Heart left ventricle (tissue), 16 donors: Measurements from ENCODE around the gene ZNF483. TPM values are rescaled to one million over a fixed set of nuclear protein-coding genes. Genes with fewer than 3 reads are reported as not detected.
A peak's percentile ranks its signal among the peaks of the same experiment; 100 is the strongest.

ENCODE experiments used
- ATAC-seq, 4 donors: fragments of 200-7000 bp; cut with Tn5 transposase; one replicate each; pipeline ENCODE4 v1.9.1; 2020 to 2022; ENCODE audit warnings: moderate library complexity in 4 of 4, mild to moderate bottlenecking in 3 of 4, moderate number of reproducible peaks in 1 of 4
- DNase-seq, 5 donors: peaks; one replicate each; pipeline ENCODE4 v3.0.0-alpha.2; 2020
- H3K27ac ChIP-seq, 12 donors: fragments of 200-600 bp; sonication (generic) in 4 of 12; one replicate each; pipeline versions ENCODE4 v1.5.0 to v1.8.0; 2016 to 2022; ENCODE audit warnings: mild to moderate bottlenecking in 2 of 12
- H3K27me3 ChIP-seq, 9 donors: fragments of 200-600 bp; sonication (generic) in 2 of 9; one replicate each; pipeline versions ENCODE4 v1.5.1 to v1.8.0; 2016 to 2022; ENCODE audit warnings: mild to moderate bottlenecking in 3 of 9
- H3K36me3 ChIP-seq, 9 donors: fragments of 200-600 bp; sonication (generic) in 2 of 9; one replicate each; pipeline versions ENCODE4 v1.5.0 to v1.8.0; 2018 to 2022; ENCODE audit warnings: mild to moderate bottlenecking in 2 of 9
- H3K4me1 ChIP-seq, 12 donors: fragments of 200-600 bp; sonication (generic) in 4 of 12; one replicate each; pipeline versions ENCODE4 v1.5.0 to v1.8.0; 2016 to 2022; ENCODE audit warnings: mild to moderate bottlenecking in 3 of 12
- H3K4me3 ChIP-seq, 12 donors: fragments of 200-600 bp; sonication (generic) in 4 of 12; one replicate each; pipeline versions ENCODE4 v1.5.0 to v1.8.0; 2017 to 2022; ENCODE audit warnings: mild to moderate bottlenecking in 9 of 12, moderate library complexity in 4 of 12
- H3K9me3 ChIP-seq, 12 donors: fragments of 200-600 bp; sonication (generic) in 4 of 12; one replicate each; pipeline versions ENCODE4 v1.5.0 to v1.8.0; 2016 to 2022; ENCODE audit warnings: mild to moderate bottlenecking in 1 of 12
- CTCF ChIP-seq, 12 donors: fragments of 200-600 bp; sonication (generic) in 4 of 12; IDR thresholded peaks; one replicate each; pipeline versions ENCODE4 v1.5.0 to v1.8.0; 2018 to 2022; ENCODE audit warnings: antibody characterized with exemption in 12 of 12, mild to moderate bottlenecking in 5 of 12
- POLR2A ChIP-seq, 2 donors: fragments of 450-650 bp; IDR thresholded peaks; one replicate each; pipeline ENCODE4 v1.6.1; 2017; ENCODE audit warnings: antibody characterized with exemption in 2 of 2, mild to moderate bottlenecking in 2 of 2, moderate library complexity in 2 of 2
- WGBS, 4 donors: extraction: QIAGEN DNeasy Blood & Tissue Kit in 2 of 4; methylation state at CpG; one replicate each; pipeline versions ENCODE4 v1.1.5 to v1.1.7; 2013 to 2018; 5-methylcytosine and 5-hydroxymethylcytosine counted together
- intact Hi-C, 10 donors: fragments of 100-400 bp; cut with DNase I; formaldehyde crosslinking; loops; one replicate each; pipeline versions ENCODE4 v1.11.1 to v1.14.2; 2022
- polyA plus RNA-seq, 2 donors: library from polyadenylated mRNA; stranded (reverse); fragments of 200-250 nt; gene quantifications; one replicate each; pipeline ENCODE4 v1.2.3, GENCODE V29; 2013
- total RNA-seq, 9 donors: library from RNA; depleted of rRNA in 2 of 9; stranded (reverse); fragments of >200 nt in 2 of 9; fragmentation: NEBNext Ultra II Directional in 3 of 9; extraction: Animal tissue kit (Norgen Biotek cat#: 25700) in 3 of 9; gene quantifications; one replicate each; pipeline versions ENCODE4 v1.1.0 to v1.2.4, GENCODE V29; 2016 to 2023
- donor health status: ischemic (EF 13 %, LVEDD 7.1; RV severe dilation, severe dysfunction).
- donor health status: healthy with polysubstance abuse.
- donor health status: DM: no; HTN: yes; CAD: no.
- donor health status: DM: no; HTN: no; CAD: no.
- donor health status: ischemic (EF 25% LVEDD 6.9; RV normal size, moderate dysfunction).
- donor health status: ischemic (EF 25% LVEDD 5.7; RV mildly dilated, moderate dysfunction).
- donor health status: healthy.
- donor health status: DM: yes; HTN: yes; CAD: no.
- donor health status: ischemic (EF 35%, LVEDD 5.7; RV mildly dilated, moderate dysfunction).
- donor health status: nonischemic (EF 11% LVEDD 7.7; RV severe dilation, severe dysfunction).
- donor health status: DM: yes; HTN: yes; CAD: no.
- donor health status: PGD.
- donor health status: ischemic (EF 29% LVEDD 5.4; RV normal size, mild dysfunction).
- donor health status: nonischemic (EF 23%, LVEDD 6.1; RV moderate dilation, normal function).

Gene ZNF483
- total and polyA plus RNA-seq, 11 donors: 0.22 to 13.9 (median 5.2) TPM

- Histone ChIP-seq H3K4me3 (no peak overlapping the region), H3K27me3 (no peaks in the 10 kb centered on the region), H3K4me1 (peaks cover 0 to 11% (median 0%) of the 10 kb centered on the region in 12 donors), H3K36me3 (no peaks in the 10 kb centered on the region), H3K27ac (no peak overlapping the region), H3K9me3 (no peaks in the 10 kb centered on the region)
- 20 to 34% (median 32%) methylated on average over 2 of the region's 2 CpGs for WGBS, 4 donors
- intact Hi-C loops: no loop called here
- TF ChIP-seq CTCF (IDR thresholded peaks at IDR 0.05): peak; percentile 47 to 87 (median 72)
- TF ChIP-seq POLR2A (IDR thresholded peaks at IDR 0.05): no peak
- peak in 3 of 4 donors; percentile 69 to 86 (median 80) for ATAC-seq
- DNase-seq: peak in 2 of 5 donors; percentile 12 to 21
These were observed 97.0 kb downstream of the ZNF483 start for GRCh38 chr9:111621895-111622480.

- H3K27ac ChIP-seq: peak overlapping the region in 1 of 12 donors; percentile 22
- peaks cover 0 to 11% (median 0%) of the 10 kb centered on the region in 12 donors for H3K4me1 ChIP-seq
- H3K4me3 ChIP-seq: no peak overlapping the region
- H3K27me3 ChIP-seq: no peaks in the 10 kb centered on the region
- ATAC-seq: peak in 2 of 4 donors; percentile 69 to 74
- no peaks in the 10 kb centered on the region for H3K9me3 ChIP-seq
- TF ChIP-seq POLR2A (IDR thresholded peaks at IDR 0.05) (no peak), CTCF (IDR thresholded peaks at IDR 0.05) (no peak)
- no peak for DNase-seq
- WGBS, 4 donors: 72 to 76% (median 75%) methylated on average over 3 of the region's 3 CpGs
- intact Hi-C loops: no loop called here
- no peaks in the 10 kb centered on the region for H3K36me3 ChIP-seq
These were observed 97.6 kb downstream of the ZNF483 start for GRCh38 chr9:111622626-111623025.

Other genes with a start within 250 kb of the ZNF483 start
- gene OR2K2, start 195.0 kb upstream of the ZNF483 start, total RNA-seq: under 1 TPM in 1 of 9 donors, not detected in 8; 0.25 TPM
- not detected for gene OR2K2, start 195.0 kb upstream of the ZNF483 start, polyA plus RNA-seq
- 100 to 1,000 TPM in 7 of 9 donors, 10 to 100 TPM in 2; 73.2 to 116 (median 103) TPM for gene ECPAS, start 40.8 kb upstream of the ZNF483 start, total RNA-seq
- gene ECPAS, start 40.8 kb upstream of the ZNF483 start, polyA plus RNA-seq: 10 to 100 TPM; 28.9 to 43.3 TPM
- 10 to 100 TPM; 17.3 to 51.9 (median 41.9) TPM for gene PTGR1, start 74.5 kb downstream of the ZNF483 start, total RNA-seq
- 10 to 100 TPM; 12.7 to 30.1 TPM for gene PTGR1, start 74.5 kb downstream of the ZNF483 start, polyA plus RNA-seq
- gene DNAJC25, start 106.2 kb downstream of the ZNF483 start, total RNA-seq: 1 to 10 TPM; 3.9 to 7.3 (median 5.0) TPM
- gene DNAJC25, start 106.2 kb downstream of the ZNF483 start, polyA plus RNA-seq: 1 to 10 TPM; 3.8 to 8.2 TPM
- 10 to 100 TPM; 23.9 to 51.5 (median 31.3) TPM for gene GNG10, start 136.4 kb downstream of the ZNF483 start, total RNA-seq
- 10 to 100 TPM; 26.8 to 39.6 TPM for gene GNG10, start 136.4 kb downstream of the ZNF483 start, polyA plus RNA-seq